PC-9 (cell line): ENCODE data around the gene STMN3.

Source experiments
- EZH2 ChIP-seq: fragments of 200-600 bp; sonication (generic); IDR thresholded peaks from 2 replicates; pipeline ENCODE4 v1.8.0; 2017; ENCODE audit warnings: antibody characterized with exemption, low read depth
- TF ChIP-seq, protein P1 (sequence below): fragments of 200-600 bp; sonication (generic); conservative IDR thresholded peaks from 2 replicates; pipeline ENCODE4 v1.6.1; 2017; ENCODE audit warnings: mixed run types, antibody characterized with exemption, mild to moderate bottlenecking, moderate library complexity

DNA sequence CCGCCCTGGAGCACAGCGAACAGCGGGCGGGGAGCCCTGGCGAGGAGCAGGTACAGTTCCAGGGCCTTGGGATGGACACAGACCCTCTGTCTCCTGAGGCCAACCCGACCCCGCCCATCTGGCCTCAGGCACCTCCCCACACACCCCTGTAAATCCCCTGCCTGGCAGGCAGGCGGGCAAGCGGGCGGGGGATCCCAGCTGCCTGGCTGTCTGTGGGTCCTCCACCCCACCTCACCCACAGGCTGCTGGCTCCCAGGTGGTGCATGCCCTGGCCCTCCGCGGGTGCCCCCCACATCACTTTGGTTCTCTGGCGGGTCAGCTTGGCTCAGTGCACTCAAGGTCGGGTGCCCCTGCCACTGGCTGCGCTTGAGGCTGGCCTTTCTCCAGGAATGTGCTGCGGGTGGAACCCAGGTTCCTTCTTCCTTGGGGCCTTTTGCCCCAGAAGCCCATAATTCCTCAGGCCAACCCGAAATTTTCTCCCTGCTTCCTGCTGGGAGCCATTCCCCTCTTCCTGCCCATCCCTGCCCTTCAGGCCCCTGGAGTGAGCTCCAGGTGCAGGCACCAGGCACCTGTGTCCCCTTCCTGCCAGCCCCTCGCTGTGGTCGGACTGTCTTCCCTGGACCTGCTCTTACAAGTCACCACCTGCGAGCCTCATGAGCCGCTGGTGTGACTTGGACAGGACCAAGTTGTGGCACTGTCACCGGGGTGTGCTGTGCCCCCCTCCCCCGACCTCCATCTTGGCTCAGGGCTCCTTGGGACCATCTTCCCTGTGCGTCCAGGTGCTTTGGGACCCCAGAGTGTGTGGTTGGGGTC is 37.9 kb upstream of the STMN3 start:
- TF ChIP-seq, protein P1, sequence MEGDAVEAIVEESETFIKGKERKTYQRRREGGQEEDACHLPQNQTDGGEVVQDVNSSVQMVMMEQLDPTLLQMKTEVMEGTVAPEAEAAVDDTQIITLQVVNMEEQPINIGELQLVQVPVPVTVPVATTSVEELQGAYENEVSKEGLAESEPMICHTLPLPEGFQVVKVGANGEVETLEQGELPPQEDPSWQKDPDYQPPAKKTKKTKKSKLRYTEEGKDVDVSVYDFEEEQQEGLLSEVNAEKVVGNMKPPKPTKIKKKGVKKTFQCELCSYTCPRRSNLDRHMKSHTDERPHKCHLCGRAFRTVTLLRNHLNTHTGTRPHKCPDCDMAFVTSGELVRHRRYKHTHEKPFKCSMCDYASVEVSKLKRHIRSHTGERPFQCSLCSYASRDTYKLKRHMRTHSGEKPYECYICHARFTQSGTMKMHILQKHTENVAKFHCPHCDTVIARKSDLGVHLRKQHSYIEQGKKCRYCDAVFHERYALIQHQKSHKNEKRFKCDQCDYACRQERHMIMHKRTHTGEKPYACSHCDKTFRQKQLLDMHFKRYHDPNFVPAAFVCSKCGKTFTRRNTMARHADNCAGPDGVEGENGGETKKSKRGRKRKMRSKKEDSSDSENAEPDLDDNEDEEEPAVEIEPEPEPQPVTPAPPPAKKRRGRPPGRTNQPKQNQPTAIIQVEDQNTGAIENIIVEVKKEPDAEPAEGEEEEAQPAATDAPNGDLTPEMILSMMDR, result no peak
- TF ChIP-seq EZH2, result no peak
